ENCODE results near the gene MAP1LC3B. TPM values are rescaled to one million over a fixed set of nuclear protein-coding genes. Genes with fewer than 3 reads are reported as not detected.
A peak's percentile ranks its signal among the peaks of the same experiment; 100 is the strongest.

MAP1LC3B gene
- total and polyA plus RNA-seq, 5 experiments from 2014 or later, result 58.0 to 117 (median 89.9) TPM

- Mint-ChIP-seq H3K36me3 (peaks cover 0 to 35% (median 2%) of the 10 kb centered on the region in 3 donors), H3K27me3 (no peaks in the 10 kb centered on the region), H3K4me1 (peaks cover 17 to 37% (median 23%) of the 10 kb centered on the region in 4 donors), H3K9me3 (no peaks in the 10 kb centered on the region), H3K27ac (peak overlapping the region in 5 of 10 donors; percentile 21 to 69 (median 42)), H3K4me3 (no peak overlapping the region)
- POLR2A ChIA-PET, result no interaction called here
- ATAC-seq (no peak), DNase-seq (no peak)
Measured at GRCh38 chr16:87348616-87349157, 43.4 kb upstream of the MAP1LC3B start.

- DNase-seq (no peak), ATAC-seq (no peak)
- Mint-ChIP-seq H3K36me3 (peaks cover 0 to 36% (median 2%) of the 10 kb centered on the region in 3 donors), H3K27me3 (no peaks in the 10 kb centered on the region), H3K4me3 (no peak overlapping the region), H3K27ac (peak overlapping the region in 2 of 10 donors; percentile 9 to 31), H3K9me3 (no peaks in the 10 kb centered on the region), H3K4me1 (peaks cover 7 to 25% (median 16%) of the 10 kb centered on the region in 4 donors)
- POLR2A ChIA-PET, result interaction anchor here (0.6 kb wide), 1 partner anchor 1285 kb away, joined by 3 read pairs; no protein-coding TSS in a partner anchor
Measured at GRCh38 chr16:87350031-87350430, 42.1 kb upstream of the MAP1LC3B start.

- no peak for ATAC-seq
- no peaks in the 10 kb centered on the region for H3K27me3 Mint-ChIP-seq
- no peak overlapping the region for H3K4me3 Mint-ChIP-seq
- no peak for DNase-seq
- POLR2A ChIA-PET, result no interaction called here
- no peaks in the 10 kb centered on the region for H3K9me3 Mint-ChIP-seq
- peaks cover 0 to 35% (median 0%) of the 10 kb centered on the region in 3 donors for H3K36me3 Mint-ChIP-seq
- peaks cover under 1 to 18% (median 11%) of the 10 kb centered on the region in 4 donors for H3K4me1 Mint-ChIP-seq
- peak overlapping the region in 3 of 10 donors; percentile 6 to 55 (median 21) for H3K27ac Mint-ChIP-seq
Measured at GRCh38 chr16:87350681-87351319, 41.3 kb upstream of the MAP1LC3B start.

GRCh38 chr16:87351320-87351698 lies 40.8 kb upstream of the MAP1LC3B start:
- peak overlapping the region in 1 of 10 donors; percentile 63 for H3K27ac Mint-ChIP-seq
- H3K4me1 Mint-ChIP-seq, result peaks cover 0 to 15% (median 8%) of the 10 kb centered on the region in 4 donors
- H3K36me3 Mint-ChIP-seq, result peaks cover 0 to 37% (median 0%) of the 10 kb centered on the region in 3 donors
- H3K9me3 Mint-ChIP-seq, result no peaks in the 10 kb centered on the region
- POLR2A ChIA-PET, result no interaction called here
- no peak overlapping the region for H3K4me3 Mint-ChIP-seq
- ATAC-seq, result no peak
- DNase-seq, result no peak
- no peaks in the 10 kb centered on the region for H3K27me3 Mint-ChIP-seq

DNA sequence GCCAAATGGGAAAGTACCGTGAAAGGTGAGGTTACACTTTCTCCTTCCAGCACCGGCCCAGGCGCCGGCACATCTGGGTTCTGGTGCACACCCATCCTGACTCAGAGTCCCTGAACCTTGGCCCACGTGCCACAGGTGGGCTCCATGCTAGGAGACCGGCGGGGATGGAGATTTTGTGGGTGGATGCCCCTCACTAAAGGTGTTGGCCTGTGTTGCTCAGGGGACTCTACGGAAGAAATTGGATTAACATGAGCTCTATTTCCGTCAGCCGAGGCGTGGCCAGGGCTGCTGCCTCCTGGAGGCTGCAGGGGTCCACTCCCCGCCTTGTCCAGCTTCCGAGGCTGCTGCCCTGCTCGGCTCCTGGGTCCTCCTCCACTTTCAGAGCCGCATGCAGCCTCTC lies 39.3 kb upstream of the MAP1LC3B start:
- POLR2A ChIA-PET, result no interaction called here
- Mint-ChIP-seq H3K27me3 (no peaks in the 10 kb centered on the region), H3K4me3 (no peak overlapping the region), H3K4me1 (peaks cover 0 to 13% (median 7%) of the 10 kb centered on the region in 4 donors), H3K36me3 (peaks cover 0 to 40% (median 0%) of the 10 kb centered on the region in 3 donors), H3K27ac (no peak overlapping the region), H3K9me3 (no peaks in the 10 kb centered on the region)
- ATAC-seq, result no peak
- no peak for DNase-seq

GRCh38 chr16:87353613-87354012 lies 38.5 kb upstream of the MAP1LC3B start:
- Mint-ChIP-seq H3K27me3 (no peaks in the 10 kb centered on the region), H3K4me1 (peaks cover 0 to 12% (median 5%) of the 10 kb centered on the region in 4 donors), H3K9me3 (no peaks in the 10 kb centered on the region), H3K36me3 (peaks cover 0 to 47% (median 4%) of the 10 kb centered on the region in 3 donors), H3K27ac (no peak overlapping the region), H3K4me3 (no peak overlapping the region)
- DNase-seq, result no peak
- POLR2A ChIA-PET, result no interaction called here
- no peak for ATAC-seq

GRCh38 chr16:87356491-87356853 lies 35.7 kb upstream of the MAP1LC3B start:
- ATAC-seq, result no peak
- Mint-ChIP-seq H3K36me3 (peaks cover 0 to 56% (median 9%) of the 10 kb centered on the region in 3 donors), H3K4me1 (peaks cover 0 to 8% (median 3%) of the 10 kb centered on the region in 4 donors), H3K27me3 (no peaks in the 10 kb centered on the region), H3K9me3 (no peaks in the 10 kb centered on the region), H3K4me3 (no peak overlapping the region), H3K27ac (peak overlapping the region in 1 of 10 donors; percentile 34)
- no peak for DNase-seq
- POLR2A ChIA-PET, result no interaction called here

DNA sequence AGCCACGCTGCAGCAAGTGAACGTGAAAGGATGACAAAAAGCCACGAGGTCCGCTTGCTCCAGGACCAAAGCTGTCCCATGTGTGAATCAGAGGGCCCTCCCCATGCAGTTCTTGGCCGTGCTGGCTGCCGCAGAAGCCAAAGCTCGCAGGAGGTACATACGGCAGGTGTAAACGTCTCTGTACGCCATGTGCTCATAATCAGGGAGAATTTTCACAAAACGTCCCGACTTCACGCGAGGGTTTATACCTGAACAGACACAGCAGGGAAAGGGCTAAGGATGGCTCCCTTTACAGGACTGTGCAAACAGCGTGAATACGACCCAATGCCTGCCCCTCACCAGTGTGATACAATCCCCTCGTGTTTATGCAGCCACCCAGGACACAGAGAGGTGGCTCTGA lies 33.9 kb upstream of the MAP1LC3B start:
- ATAC-seq (no peak), DNase-seq (no peak)
- POLR2A ChIA-PET, result interaction anchor here (0.6 kb wide), 1 partner anchor 1217 kb away, joined by 4 read pairs; no protein-coding TSS in a partner anchor
- H3K27me3 Mint-ChIP-seq, result no peaks in the 10 kb centered on the region
- no peaks in the 10 kb centered on the region for H3K9me3 Mint-ChIP-seq
- peaks cover 0 to 61% (median 9%) of the 10 kb centered on the region in 3 donors for H3K36me3 Mint-ChIP-seq
- H3K27ac Mint-ChIP-seq, result peak overlapping the region in 3 of 10 donors; percentile 37 to 73 (median 39)
- H3K4me1 Mint-ChIP-seq, result peaks cover 0 to 8% (median 3%) of the 10 kb centered on the region in 4 donors
- no peak overlapping the region for H3K4me3 Mint-ChIP-seq

- POLR2A ChIA-PET, result no interaction called here
- H3K9me3 Mint-ChIP-seq, result no peaks in the 10 kb centered on the region
- DNase-seq (no peak), ATAC-seq (no peak)
- H3K4me1 Mint-ChIP-seq, result peaks cover 0 to 12% (median 6%) of the 10 kb centered on the region in 4 donors
- no peaks in the 10 kb centered on the region for H3K27me3 Mint-ChIP-seq
- H3K4me3 Mint-ChIP-seq, result no peak overlapping the region
- H3K36me3 Mint-ChIP-seq, result peaks cover 0 to 65% (median 13%) of the 10 kb centered on the region in 3 donors
- no peak overlapping the region for H3K27ac Mint-ChIP-seq
Measured at GRCh38 chr16:87358696-87359095, 33.4 kb upstream of the MAP1LC3B start.

DNA sequence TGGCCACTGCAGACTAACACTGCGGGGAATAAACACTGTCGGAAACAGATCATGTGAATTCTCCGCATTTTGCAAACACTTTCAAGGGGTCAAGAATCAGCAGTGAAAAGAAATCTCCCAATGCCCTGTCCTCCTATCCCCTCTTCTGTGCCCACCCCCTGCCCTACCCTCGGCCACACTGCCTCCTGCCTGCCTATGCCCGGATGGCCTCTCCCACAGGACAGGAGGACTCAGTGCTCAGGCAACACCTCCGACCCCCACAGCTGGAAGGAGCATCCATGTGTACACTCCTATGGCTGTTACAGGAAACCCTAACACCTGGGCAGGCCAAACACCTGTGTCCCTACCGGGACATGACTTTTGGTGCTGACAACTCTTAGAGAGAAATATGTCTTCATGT lies 33.0 kb upstream of the MAP1LC3B start:
- Mint-ChIP-seq H3K27ac (peak overlapping the region in 3 of 10 donors; percentile 9 to 48 (median 14)), H3K4me3 (no peak overlapping the region), H3K27me3 (no peaks in the 10 kb centered on the region), H3K36me3 (peaks cover 0 to 65% (median 14%) of the 10 kb centered on the region in 3 donors), H3K9me3 (no peaks in the 10 kb centered on the region), H3K4me1 (peaks cover 0 to 13% (median 8%) of the 10 kb centered on the region in 4 donors)
- DNase-seq, result no peak
- POLR2A ChIA-PET, result no interaction called here
- ATAC-seq, result no peak

DNA sequence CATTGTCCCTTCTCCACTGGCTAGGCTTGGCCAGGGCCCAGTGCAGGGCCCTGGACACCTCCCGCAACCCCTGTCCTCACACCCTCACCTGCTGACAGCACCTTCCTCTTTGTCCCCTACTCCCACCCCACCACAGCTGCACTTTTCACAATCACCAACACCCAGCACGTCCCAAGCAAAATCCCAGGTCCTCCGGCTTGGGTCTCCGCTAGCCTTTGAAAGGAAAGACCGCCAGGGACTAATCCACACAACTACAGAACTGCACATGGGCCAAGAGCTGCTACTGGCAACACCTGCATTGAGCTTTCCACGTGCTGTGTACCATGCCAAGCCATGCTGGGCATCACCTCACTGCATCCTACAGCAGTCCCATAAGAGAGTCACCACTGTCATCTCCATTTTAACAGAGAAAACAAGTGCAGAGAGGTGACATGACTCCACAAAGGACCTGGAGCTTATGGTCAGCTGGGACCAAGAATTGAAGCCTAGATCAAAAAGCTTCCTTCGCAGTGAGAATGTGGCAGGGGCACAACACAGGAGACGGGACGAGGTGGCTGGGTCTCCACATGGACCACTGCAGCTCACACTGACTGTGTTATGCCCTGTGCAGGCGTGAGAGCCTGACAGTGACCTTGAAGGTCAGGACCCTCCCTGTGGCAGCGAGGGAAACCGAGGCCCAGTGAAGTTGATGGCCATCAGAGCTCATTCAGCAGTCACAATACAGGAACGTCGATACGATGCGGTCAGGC lies 31.1 kb upstream of the MAP1LC3B start:
- Mint-ChIP-seq H3K9me3 (no peaks in the 10 kb centered on the region), H3K27ac (peak overlapping the region in 2 of 10 donors; percentile 13 to 52), H3K36me3 (peaks cover 0 to 64% (median 14%) of the 10 kb centered on the region in 3 donors), H3K27me3 (no peaks in the 10 kb centered on the region), H3K4me1 (peaks cover 7 to 30% (median 19%) of the 10 kb centered on the region in 4 donors), H3K4me3 (no peak overlapping the region)
- ATAC-seq (no peak), DNase-seq (no peak)
- POLR2A ChIA-PET, result interaction anchor here (0.6 kb wide), 1 partner anchor 1234 kb away, joined by 4 read pairs; no protein-coding TSS in a partner anchor

- Mint-ChIP-seq H3K27ac (peak overlapping the region in 2 of 10 donors; percentile 28 to 74), H3K4me3 (no peak overlapping the region), H3K27me3 (no peaks in the 10 kb centered on the region), H3K36me3 (peaks cover 0 to 64% (median 14%) of the 10 kb centered on the region in 3 donors), H3K9me3 (no peaks in the 10 kb centered on the region), H3K4me1 (peaks cover 7 to 34% (median 24%) of the 10 kb centered on the region in 4 donors)
- ATAC-seq (no peak), DNase-seq (no peak)
- POLR2A ChIA-PET, result no interaction called here
Measured at GRCh38 chr16:87361916-87362619, 30.1 kb upstream of the MAP1LC3B start.
